HCEC 1CT (cell line): Measurements from ENCODE around the gene PIERCE2.
"Not testable (repeated sequence)": the region's sequence is repeated elsewhere in the genome, so short reads cannot be mapped to it uniquely, and the experiment has no call there.

Experiments used
- DNase-seq: peaks from one replicate; pipeline ENCODE4 v3.0.0-alpha.2; 2017

PIERCE2 gene

GRCh38 chr15:55434989-55435825 lies 26.9 kb downstream of the PIERCE2 start:
- peak; percentile 69 for DNase-seq

GRCh38 chr15:55443141-55443540 lies 34.8 kb downstream of the PIERCE2 start:
- DNase-seq, result not testable (repeated sequence)

DNA sequence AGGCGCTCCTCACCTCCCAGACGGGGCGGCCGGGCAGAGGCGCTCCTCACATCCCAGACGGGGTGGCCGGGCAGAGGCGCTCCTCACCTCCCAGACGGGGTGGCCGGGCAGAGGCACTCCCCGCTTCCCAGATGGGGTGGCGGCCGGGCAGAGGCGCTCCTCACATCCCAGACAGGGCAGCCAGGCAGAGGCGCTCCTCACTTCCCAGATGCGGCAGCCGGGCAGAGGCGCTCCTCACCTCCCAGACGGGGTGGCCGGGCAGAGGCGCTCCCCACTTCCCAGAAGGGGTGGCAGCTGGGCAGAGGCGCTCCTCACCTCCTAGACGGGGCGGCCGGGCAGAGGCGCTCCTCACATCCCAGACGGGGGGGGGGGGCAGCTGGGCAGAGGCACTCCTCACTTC lies 37.6 kb downstream of the PIERCE2 start:
- not testable (repeated sequence) for DNase-seq

DNA sequence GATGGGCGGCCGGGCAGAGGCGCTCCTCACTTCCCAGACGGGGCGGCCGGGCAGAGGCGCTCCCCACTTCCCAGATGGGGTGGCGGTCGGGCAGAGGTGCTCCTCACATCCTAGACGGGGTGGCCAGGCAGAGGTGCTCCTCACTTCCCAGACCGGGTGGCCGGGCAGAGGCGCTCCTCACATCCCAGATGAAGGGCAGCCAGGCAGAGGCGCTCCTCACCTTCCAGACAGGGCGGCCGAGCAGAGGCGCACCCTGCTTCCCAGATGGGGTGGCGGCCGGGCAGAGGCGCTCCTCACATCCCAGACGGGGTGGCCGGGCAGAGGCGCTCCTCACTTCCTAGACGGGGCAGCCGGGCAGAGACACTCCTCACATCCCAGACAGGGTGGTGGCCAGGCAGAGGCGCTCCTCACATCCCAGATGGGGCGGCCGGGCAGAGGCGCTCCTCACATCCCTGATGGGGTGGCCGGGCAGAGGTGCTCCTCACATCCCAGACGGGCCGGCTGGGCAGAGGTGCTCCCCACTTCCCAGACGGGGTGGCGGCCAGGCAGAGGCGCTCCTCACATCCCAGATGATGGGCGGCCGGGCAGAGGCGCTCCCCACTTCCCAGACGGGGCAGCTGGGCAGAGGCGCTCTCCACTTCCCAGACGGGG lies 38.2 kb downstream of the PIERCE2 start:
- DNase-seq, result not testable (repeated sequence)

GRCh38 chr15:55447030-55447394 lies 38.7 kb downstream of the PIERCE2 start:
- DNase-seq, result not testable (repeated sequence)

GRCh38 chr15:55457401-55458022 lies 49.2 kb downstream of the PIERCE2 start:
- DNase-seq, result no peak

- DNase-seq, result no peak
Observed at GRCh38 chr15:55461447-55461846, 53.2 kb downstream of the PIERCE2 start.

DNA sequence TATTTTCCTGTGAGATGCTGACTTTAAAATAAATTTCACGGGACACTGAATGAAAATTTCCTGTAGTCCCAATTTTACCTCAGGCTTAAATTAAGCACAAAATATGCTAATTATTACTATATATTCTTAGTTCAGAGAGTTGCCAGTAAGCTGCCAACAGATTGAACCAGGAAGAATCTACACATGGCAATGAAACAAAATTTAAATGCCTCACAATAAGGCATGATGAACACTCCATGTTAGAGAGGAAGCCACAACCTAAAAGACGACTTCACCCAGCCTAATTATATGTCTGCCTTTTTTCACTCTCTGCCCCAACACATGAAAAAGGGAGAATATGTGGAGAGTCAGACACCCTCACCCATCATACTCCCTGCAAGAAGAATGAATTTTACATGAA lies 60.0 kb downstream of the PIERCE2 start:
- DNase-seq, result no peak
